ENCODE results near the gene PROCA1.
"Not testable (repeated sequence)": the region's sequence is repeated elsewhere in the genome, so short reads cannot be mapped to it uniquely, and the experiment has no call there.

- TF ChIP-seq ZNF274 (IDR thresholded peaks at IDR 0.05; ENCODE audit: low read depth, low read length); SUZ12 (IDR thresholded peaks at IDR 0.05; ENCODE audit: extremely low read depth, insufficient read depth, insufficient read length); YY1 (IDR thresholded peaks at IDR 0.05; ENCODE audit: insufficient read depth, insufficient read length): not testable (repeated sequence)
These were observed 52.2 kb downstream of the PROCA1 start for GRCh38 chr17:28659497-28659881.

All from NT2/D1 (cell line).